HG03097 (cell line): ENCODE measurements around the gene NID2.

Experiments used
- ATAC-seq: cut with Tn5 transposase; IDR thresholded peaks from one replicate; pipeline ENCODE4 v1.9.1; 2021; ENCODE audit not compliant: unreplicated experiment, low FRiP score

The NID2 gene

GRCh38 chr14:52055167-52055566, 13.7 kb downstream of the NID2 start:
- ATAC-seq = no peak

GRCh38 chr14:52054678-52055077, 14.2 kb downstream of the NID2 start:
- no peak for ATAC-seq

GRCh38 chr14:52053044-52053443, 15.8 kb downstream of the NID2 start:
- no peak for ATAC-seq

GRCh38 chr14:52052288-52052943, 16.4 kb downstream of the NID2 start:
- ATAC-seq = no peak

- no peak for ATAC-seq
Observed at GRCh38 chr14:52051871-52052270, 17.0 kb downstream of the NID2 start.

GRCh38 chr14:52051251-52051650, 17.6 kb downstream of the NID2 start:
- no peak for ATAC-seq

GRCh38 chr14:52049721-52050588, 18.9 kb downstream of the NID2 start:
- no peak for ATAC-seq

GRCh38 chr14:52049271-52049670, 19.6 kb downstream of the NID2 start:
- ATAC-seq = no peak

- ATAC-seq = no peak
Observed at GRCh38 chr14:52048641-52049204, 20.1 kb downstream of the NID2 start.

- no peak for ATAC-seq
Observed at GRCh38 chr14:52048116-52048515, 20.7 kb downstream of the NID2 start.

GRCh38 chr14:52046376-52046917, 22.4 kb downstream of the NID2 start:
- no peak for ATAC-seq

- ATAC-seq = no peak
Observed at GRCh38 chr14:52044791-52045522, 23.9 kb downstream of the NID2 start.

- ATAC-seq = no peak
Observed at GRCh38 chr14:52043690-52044089, 25.2 kb downstream of the NID2 start.

GRCh38 chr14:52042371-52043289, 26.2 kb downstream of the NID2 start:
- no peak for ATAC-seq

GRCh38 chr14:52040598-52040997, 28.3 kb downstream of the NID2 start:
- no peak for ATAC-seq

GRCh38 chr14:52039124-52039815, 29.6 kb downstream of the NID2 start:
- no peak for ATAC-seq

GRCh38 chr14:52033101-52033642, 35.7 kb downstream of the NID2 start:
- ATAC-seq = no peak

- no peak for ATAC-seq
Observed at GRCh38 chr14:52032204-52032801, 36.6 kb downstream of the NID2 start.
